Measurements from ENCODE around the gene ITPA.

DNA sequence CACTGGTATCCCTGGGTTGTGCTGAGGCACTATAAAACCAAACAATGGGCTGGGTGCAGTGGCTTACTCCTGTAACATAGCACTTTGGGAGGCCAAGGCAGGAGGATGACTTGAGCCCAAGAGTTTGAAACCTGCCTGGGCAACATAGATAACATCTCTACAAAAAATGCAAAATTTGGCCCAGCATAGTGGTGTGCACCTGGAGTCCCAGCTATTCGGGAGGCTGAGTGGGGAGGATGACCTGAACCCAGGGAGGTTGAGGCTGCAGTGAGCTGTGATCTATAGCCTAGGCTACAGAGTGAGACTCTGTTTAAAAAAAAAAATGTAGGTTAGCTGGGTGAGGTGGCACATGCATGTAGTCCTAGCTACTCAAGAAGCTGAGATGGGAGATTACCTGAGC lies 37.4 kb downstream of the ITPA start:
- TF ChIP-seq CTCF (IDR thresholded peaks at IDR 0.05) (no peak), POLR2A (IDR thresholded peaks at IDR 0.05) (no peak)
